Smooth muscle cell (in vitro differentiated cells): ENCODE data around the gene SKP1. TPM values are rescaled to one million over a fixed set of nuclear protein-coding genes. Genes with fewer than 3 reads are reported as not detected.
"Not testable (repeated sequence)": the region's sequence is repeated elsewhere in the genome, so short reads cannot be mapped to it uniquely, and the experiment has no call there.

Experiments used
- DNase-seq: peaks from one replicate; lab custom pipeline; 2025; ENCODE audit not compliant: unreplicated experiment; lab: John Stamatoyannopoulos, UW
- H2AFZ ChIP-seq: fragments of 200-600 bp; sonication (generic); 2 replicates; pipeline ENCODE4 v1.6.0; 2016; ENCODE audit warnings: antibody characterized with exemption, low read depth, mild to moderate bottlenecking
- H3F3A ChIP-seq: fragments of 200-600 bp; sonication (generic); 2 replicates; pipeline ENCODE4 v1.6.0; 2017; ENCODE audit warnings: antibody characterized with exemption, low read depth
- H3K27ac ChIP-seq: fragments of 200-600 bp; sonication (generic); 2 replicates; pipeline ENCODE4 v1.5.1; 2016; ENCODE audit warnings: low read depth, mild to moderate bottlenecking
- H3K27me3 ChIP-seq: fragments of 200-600 bp; sonication (generic); 2 replicates; pipeline ENCODE4 v1.6.1; 2016; ENCODE audit warnings: low read depth, mild to moderate bottlenecking
- H3K36me3 ChIP-seq: fragments of 200-600 bp; sonication (generic); 2 replicates; pipeline ENCODE4 v1.5.1; 2016; ENCODE audit warnings: low read depth
- H3K4me1 ChIP-seq: fragments of 200-600 bp; sonication (generic); 2 replicates; pipeline ENCODE4 v1.5.1; 2016; ENCODE audit warnings: low read depth
- H3K4me2 ChIP-seq: fragments of 200-600 bp; sonication (generic); 2 replicates; pipeline ENCODE4 v1.6.0; 2016; ENCODE audit warnings: mild to moderate bottlenecking
- H3K4me3 ChIP-seq: fragments of 200-600 bp; sonication (generic); 2 replicates; pipeline ENCODE4 v1.5.1; 2016; ENCODE audit warnings: mild to moderate bottlenecking
- H3K79me2 ChIP-seq: fragments of 200-600 bp; sonication (generic); 2 replicates; pipeline ENCODE4 v1.6.0; 2016; ENCODE audit warnings: low read depth, mild to moderate bottlenecking
- H3K9ac ChIP-seq: fragments of 200-600 bp; sonication (generic); 2 replicates; pipeline ENCODE4 v1.6.0; 2016; ENCODE audit warnings: low read depth
- H3K9me3 ChIP-seq: fragments of 200-600 bp; sonication (generic); replicated peaks from 2 replicates; pipeline ENCODE4 v1.5.1; 2016; ENCODE audit warnings: low read depth
- H4K20me1 ChIP-seq: fragments of 200-600 bp; sonication (generic); 2 replicates; pipeline ENCODE4 v1.6.0; 2016; ENCODE audit warnings: low read depth
- WGBS: methylation state at CpG from one replicate; pipeline ENCODE4 v1.1.7; 2016; ENCODE audit warnings: low lambda C conversion rate; 5-methylcytosine and 5-hydroxymethylcytosine counted together
- polyA plus RNA-seq: library from polyadenylated mRNA; unstranded; fragments of >200 nt; fragmentation: Nextera tagmentation; extraction: Ambion mirVana; gene quantifications from 2 replicates; pipeline ENCODE4 v1.2.1, GENCODE V29; 2016
- total RNA-seq: library from RNA; depleted of rRNA; stranded (reverse); fragments of >200 nt; gene quantifications from 2 replicates; pipeline ENCODE4 v1.2.3, GENCODE V29; 2014
- TF ChIP-seq, protein P1 (sequence below): fragments of 200-600 bp; sonication (generic); IDR thresholded peaks from 2 replicates; pipeline ENCODE4 v1.5.1; 2017; ENCODE audit warnings: borderline replicate concordance, mild to moderate bottlenecking, antibody characterized with exemption; ENCODE audit not compliant: insufficient read depth, poor library complexity, severe bottlenecking

SKP1 gene
- total and polyA plus RNA-seq, 2 experiments from 2014 or later = 620 to 739 TPM

DNA sequence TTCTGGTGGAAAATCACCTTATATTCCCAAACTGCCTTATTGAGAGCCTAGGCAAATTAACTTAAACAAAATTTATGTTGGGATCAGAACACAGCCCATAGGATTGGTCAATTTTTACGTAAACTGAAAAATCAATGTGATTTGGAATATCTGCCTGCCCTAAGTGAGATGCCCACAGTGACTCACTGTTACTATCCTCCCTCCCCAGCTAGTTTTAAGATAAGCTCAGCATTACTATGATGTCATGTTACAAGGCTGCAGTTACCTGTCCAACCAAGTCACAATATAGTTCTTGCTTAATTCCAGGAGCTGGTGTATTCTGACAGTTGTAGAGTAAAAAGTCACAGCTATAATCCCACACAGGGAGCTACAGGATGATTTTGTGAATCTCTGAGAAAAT is 23.1 kb downstream of the SKP1 start:
- no peak overlapping the region for H3K4me2 ChIP-seq
- H3K4me3 ChIP-seq = no peak overlapping the region
- peaks cover 27% of the 10 kb centered on the region for H3K36me3 ChIP-seq
- H3F3A ChIP-seq = peaks cover 9% of the 10 kb centered on the region
- H3K4me1 ChIP-seq = no peaks in the 10 kb centered on the region
- TF ChIP-seq, protein P1, sequence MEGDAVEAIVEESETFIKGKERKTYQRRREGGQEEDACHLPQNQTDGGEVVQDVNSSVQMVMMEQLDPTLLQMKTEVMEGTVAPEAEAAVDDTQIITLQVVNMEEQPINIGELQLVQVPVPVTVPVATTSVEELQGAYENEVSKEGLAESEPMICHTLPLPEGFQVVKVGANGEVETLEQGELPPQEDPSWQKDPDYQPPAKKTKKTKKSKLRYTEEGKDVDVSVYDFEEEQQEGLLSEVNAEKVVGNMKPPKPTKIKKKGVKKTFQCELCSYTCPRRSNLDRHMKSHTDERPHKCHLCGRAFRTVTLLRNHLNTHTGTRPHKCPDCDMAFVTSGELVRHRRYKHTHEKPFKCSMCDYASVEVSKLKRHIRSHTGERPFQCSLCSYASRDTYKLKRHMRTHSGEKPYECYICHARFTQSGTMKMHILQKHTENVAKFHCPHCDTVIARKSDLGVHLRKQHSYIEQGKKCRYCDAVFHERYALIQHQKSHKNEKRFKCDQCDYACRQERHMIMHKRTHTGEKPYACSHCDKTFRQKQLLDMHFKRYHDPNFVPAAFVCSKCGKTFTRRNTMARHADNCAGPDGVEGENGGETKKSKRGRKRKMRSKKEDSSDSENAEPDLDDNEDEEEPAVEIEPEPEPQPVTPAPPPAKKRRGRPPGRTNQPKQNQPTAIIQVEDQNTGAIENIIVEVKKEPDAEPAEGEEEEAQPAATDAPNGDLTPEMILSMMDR = no peak
- H3K9ac ChIP-seq = no peak overlapping the region
- no peaks in the 10 kb centered on the region for H3K27me3 ChIP-seq
- peaks cover 16% of the 10 kb centered on the region for H3K79me2 ChIP-seq
- H2AFZ ChIP-seq = no peak overlapping the region
- no peak for DNase-seq
- peaks cover 98% of the 10 kb centered on the region for H4K20me1 ChIP-seq
- WGBS = 94% methylated on average over 1 of the region's 1 CpG
- peak overlapping the region; percentile 11 for H3K27ac ChIP-seq
- no peaks in the 10 kb centered on the region for H3K9me3 ChIP-seq

DNA sequence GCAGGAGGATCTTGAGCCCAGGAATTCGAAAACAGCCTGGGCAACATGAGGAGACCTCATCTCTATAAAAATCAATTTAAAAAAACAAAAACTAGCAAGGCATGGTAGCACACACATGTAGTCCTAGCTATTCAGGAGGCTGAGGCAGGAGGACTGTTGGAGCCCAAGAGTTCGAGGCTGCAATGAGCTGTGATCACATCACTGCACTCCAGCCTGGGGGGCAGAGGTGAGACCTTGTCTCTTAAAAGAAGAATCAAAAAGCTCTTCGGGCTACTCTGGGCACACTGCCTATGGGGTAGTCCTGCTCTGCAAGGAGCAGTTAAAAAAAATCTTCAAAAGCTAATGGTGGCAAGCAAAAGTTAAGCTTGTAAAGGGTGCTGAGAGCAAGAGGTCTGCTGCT is 23.5 kb downstream of the SKP1 start:
- Histone ChIP-seq H3K4me2 (no peak overlapping the region), H3K36me3 (peaks cover 23% of the 10 kb centered on the region), H3K27ac (peak overlapping the region; percentile 11), H3K9ac (no peak overlapping the region), H2AFZ (no peak overlapping the region), H3K4me3 (no peak overlapping the region), H3F3A (peaks cover 9% of the 10 kb centered on the region), H4K20me1 (peaks cover 98% of the 10 kb centered on the region), H3K4me1 (no peaks in the 10 kb centered on the region), H3K27me3 (no peaks in the 10 kb centered on the region), H3K79me2 (peaks cover 16% of the 10 kb centered on the region), H3K9me3 (no peaks in the 10 kb centered on the region)
- TF ChIP-seq, protein P1 = no peak
- 95% methylated on average over 3 of the region's 3 CpGs for WGBS
- DNase-seq = no peak

GRCh38 chr5:134152173-134152832 is 24.4 kb downstream of the SKP1 start:
- not testable (repeated sequence) for H3K4me2 ChIP-seq, H3K4me3 ChIP-seq, DNase-seq, H3F3A ChIP-seq, H2AFZ ChIP-seq, H3K27ac ChIP-seq, H3K9ac ChIP-seq, H3K27me3 ChIP-seq, H3K9me3 ChIP-seq, H3K4me1 ChIP-seq
- Histone ChIP-seq H4K20me1 (peaks cover 98% of the 10 kb centered on the region), H3K36me3 (peaks cover 15% of the 10 kb centered on the region), H3K79me2 (peaks cover 16% of the 10 kb centered on the region)
- WGBS = 96% methylated on average over 15 of the region's 15 CpGs

DNA sequence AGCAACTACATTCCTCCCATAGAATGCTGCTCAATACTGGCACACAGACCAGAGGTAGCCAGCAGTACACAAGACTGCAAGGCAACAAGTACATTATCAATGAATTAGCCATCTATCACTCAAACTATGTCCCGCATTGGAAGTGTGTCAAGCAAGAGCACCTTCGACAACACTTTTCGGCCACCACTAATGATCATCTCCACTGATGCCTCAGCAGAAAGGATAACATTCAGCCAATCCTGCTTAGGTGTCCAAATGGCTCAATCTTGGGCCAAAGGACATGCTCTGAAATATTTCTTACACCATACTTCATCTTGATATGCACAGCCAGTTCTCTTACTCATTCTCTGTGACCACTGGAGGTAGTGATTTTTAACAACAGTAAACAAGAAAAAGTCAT is 25.0 kb downstream of the SKP1 start:
- no peak overlapping the region for H3K9ac ChIP-seq
- no peaks in the 10 kb centered on the region for H3K4me1 ChIP-seq
- peaks cover 15% of the 10 kb centered on the region for H3K36me3 ChIP-seq
- no peak overlapping the region for H3K4me2 ChIP-seq
- no peaks in the 10 kb centered on the region for H3K9me3 ChIP-seq
- H3K27me3 ChIP-seq = no peaks in the 10 kb centered on the region
- H3K27ac ChIP-seq = no peak overlapping the region
- 98% methylated on average over 3 of the region's 3 CpGs for WGBS
- peaks cover 9% of the 10 kb centered on the region for H3F3A ChIP-seq
- no peak for DNase-seq
- H3K4me3 ChIP-seq = no peak overlapping the region
- H4K20me1 ChIP-seq = peaks cover 98% of the 10 kb centered on the region
- peaks cover 16% of the 10 kb centered on the region for H3K79me2 ChIP-seq
- TF ChIP-seq, protein P1 = no peak
- H2AFZ ChIP-seq = no peak overlapping the region
